Neural progenitor cell (in vitro differentiated cells): ENCODE data around the gene AUH.

Source experiments
- EZH2 ChIP-seq: fragments of 200-600 bp; sonication (generic); IDR thresholded peaks from 2 replicates; pipeline ENCODE4 v1.6.1; 2017; ENCODE audit warnings: antibody characterized with exemption, mild to moderate bottlenecking, moderate library complexity
- TF ChIP-seq, protein P1 (sequence below): fragments of 200-600 bp; sonication (generic); IDR thresholded peaks from 2 replicates; pipeline ENCODE4 v1.5.1; 2017; ENCODE audit warnings: antibody characterized with exemption, mild to moderate bottlenecking

DNA sequence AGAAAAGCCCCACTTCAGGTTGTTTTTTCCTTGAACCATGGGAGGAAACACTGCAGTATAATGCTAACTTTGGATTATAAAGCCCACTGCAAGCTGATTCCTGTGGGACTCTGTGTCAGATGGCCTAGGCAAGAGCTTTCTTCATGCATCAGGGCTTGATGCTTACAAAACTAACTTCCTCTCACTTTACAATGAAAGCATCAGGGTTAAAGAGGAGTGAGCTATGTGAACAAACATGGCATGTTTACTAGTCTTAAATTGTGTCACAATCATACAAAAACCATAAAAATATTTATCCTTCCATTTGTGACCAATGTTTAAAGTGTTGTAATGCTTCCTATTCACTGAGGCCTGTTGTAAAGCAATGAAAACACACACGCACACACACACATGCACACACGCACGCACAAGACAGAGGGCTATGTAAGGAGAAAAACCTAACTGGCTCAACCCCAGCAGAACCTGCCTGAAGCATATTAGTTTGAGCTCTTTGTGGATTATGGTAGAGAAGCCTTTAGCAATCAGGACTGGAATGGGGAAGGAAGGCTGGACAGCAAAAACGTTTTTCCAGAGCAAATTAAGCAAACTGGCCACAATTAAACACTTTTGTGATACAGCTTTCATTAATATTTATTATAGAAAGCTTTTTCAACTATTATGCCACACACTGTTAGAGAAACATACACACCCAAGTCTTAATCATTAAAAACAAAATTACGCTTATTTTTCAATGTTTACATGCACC, 122.2 kb downstream of the AUH start:
- TF ChIP-seq, protein P1, sequence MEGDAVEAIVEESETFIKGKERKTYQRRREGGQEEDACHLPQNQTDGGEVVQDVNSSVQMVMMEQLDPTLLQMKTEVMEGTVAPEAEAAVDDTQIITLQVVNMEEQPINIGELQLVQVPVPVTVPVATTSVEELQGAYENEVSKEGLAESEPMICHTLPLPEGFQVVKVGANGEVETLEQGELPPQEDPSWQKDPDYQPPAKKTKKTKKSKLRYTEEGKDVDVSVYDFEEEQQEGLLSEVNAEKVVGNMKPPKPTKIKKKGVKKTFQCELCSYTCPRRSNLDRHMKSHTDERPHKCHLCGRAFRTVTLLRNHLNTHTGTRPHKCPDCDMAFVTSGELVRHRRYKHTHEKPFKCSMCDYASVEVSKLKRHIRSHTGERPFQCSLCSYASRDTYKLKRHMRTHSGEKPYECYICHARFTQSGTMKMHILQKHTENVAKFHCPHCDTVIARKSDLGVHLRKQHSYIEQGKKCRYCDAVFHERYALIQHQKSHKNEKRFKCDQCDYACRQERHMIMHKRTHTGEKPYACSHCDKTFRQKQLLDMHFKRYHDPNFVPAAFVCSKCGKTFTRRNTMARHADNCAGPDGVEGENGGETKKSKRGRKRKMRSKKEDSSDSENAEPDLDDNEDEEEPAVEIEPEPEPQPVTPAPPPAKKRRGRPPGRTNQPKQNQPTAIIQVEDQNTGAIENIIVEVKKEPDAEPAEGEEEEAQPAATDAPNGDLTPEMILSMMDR: no peak
- no peak for TF ChIP-seq EZH2
